GM12891 (cell line): ENCODE results near the gene OR3A2.

Source experiments
- PAX5 ChIP-seq: IDR thresholded peaks from 2 replicates; pipeline ENCODE4 v1.6.1; 2011; ENCODE audit warnings: low read length, moderate library complexity, mild to moderate bottlenecking; ENCODE audit not compliant: insufficient read depth, severe bottlenecking
- POLR2A ChIP-seq: IDR thresholded peaks from 2 replicates; pipeline ENCODE4 v1.6.1; 2011; ENCODE audit warnings: low read depth, low read length, control low read depth
- POLR2AphosphoS5 ChIP-seq: IDR thresholded peaks from 2 replicates; pipeline ENCODE4 v1.6.1; 2011; ENCODE audit warnings: low read depth, low read length, control low read depth
- POU2F2 ChIP-seq: IDR thresholded peaks from 2 replicates; pipeline ENCODE4 v1.6.1; 2011; ENCODE audit warnings: low read depth, mild to moderate bottlenecking, control low read depth, low read length, moderate library complexity
- SPI1 ChIP-seq: IDR thresholded peaks from 2 replicates; pipeline ENCODE4 v1.6.1; 2011; ENCODE audit warnings: low read depth, low read length, control low read depth
- TAF1 ChIP-seq: IDR thresholded peaks from 2 replicates; pipeline ENCODE4 v1.6.1; 2011; ENCODE audit warnings: low read depth, low read length, control low read depth

- TF ChIP-seq POLR2AphosphoS5, result no peak
- TF ChIP-seq TAF1, result no peak
- no peak for TF ChIP-seq POU2F2
- no peak for TF ChIP-seq POLR2A
- no peak for TF ChIP-seq SPI1
- no peak for TF ChIP-seq PAX5
Measured at GRCh38 chr17:3398310-3398709, 12.2 kb upstream of the OR3A2 start, which contains the start of gene OR1E1.
